ENCODE data around the gene LIMS3.
"Not testable (repeated sequence)": the region's sequence is repeated elsewhere in the genome, so short reads cannot be mapped to it uniquely, and the experiment has no call there.

Gene LIMS3

DNA sequence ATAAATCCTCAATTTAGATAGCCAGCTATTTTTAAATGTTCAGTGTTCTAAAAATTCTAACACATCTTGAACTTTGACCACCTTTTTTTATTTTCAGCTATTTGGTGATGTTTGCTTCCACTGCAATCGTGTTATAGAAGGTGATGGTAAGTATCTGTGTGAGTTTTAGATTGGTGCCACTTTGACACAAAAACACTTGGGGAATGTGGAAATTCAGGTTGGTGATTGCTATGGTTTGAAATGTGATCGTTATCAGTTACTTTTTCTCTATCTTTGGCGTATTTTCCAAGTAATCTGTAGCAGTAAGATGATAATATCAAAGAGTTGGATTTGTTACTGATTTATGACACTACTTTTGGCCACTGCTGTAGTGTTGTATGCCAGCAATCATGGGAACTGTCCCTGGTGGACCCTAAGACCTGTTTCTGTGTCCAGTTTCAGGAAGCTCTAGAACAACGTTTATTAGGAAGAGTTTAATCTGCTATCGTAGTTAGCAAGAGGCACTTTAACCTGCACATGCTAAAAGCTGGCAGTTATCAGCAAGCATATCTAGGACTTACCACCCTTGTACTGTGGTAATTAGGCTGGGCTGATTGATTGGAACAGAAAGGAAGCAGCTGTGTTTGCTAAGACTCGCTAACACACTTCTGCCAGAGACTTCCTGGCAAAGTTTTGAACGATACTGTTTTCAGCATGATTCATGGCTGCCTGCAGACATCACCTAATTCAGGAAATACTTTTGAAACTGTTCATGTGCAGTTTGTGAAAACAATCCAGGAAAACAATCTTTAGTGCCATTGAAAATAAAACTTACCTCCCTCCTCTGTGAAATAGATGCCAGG is 23.3 kb downstream of the LIMS3 start:
- not testable (repeated sequence) for H3K4me3 ChIP-seq (ENCODE audit: low read depth, low read length)

DNA sequence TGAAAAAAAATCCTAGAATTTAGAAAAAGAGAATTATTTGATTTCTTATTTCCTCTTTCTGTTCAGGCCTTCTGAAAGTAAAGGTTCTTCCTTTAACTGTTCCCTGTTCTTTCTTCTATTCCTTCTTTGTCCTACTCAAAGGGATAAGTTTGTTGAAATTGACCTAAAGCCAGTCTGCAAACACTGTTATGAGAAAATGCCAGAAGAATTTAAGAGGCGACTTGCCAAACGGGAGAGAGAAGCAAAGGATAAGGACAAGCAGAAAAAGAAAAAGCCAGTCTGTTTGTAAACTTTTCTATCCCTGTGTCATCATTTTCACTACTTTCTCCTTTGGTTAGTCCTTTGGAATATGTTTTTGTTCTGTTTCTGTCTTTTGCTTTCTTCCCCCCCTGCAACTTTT is 26.0 kb downstream of the LIMS3 start:
- H3K4me3 ChIP-seq (ENCODE audit: low read depth, low read length) = not testable (repeated sequence)

DNA sequence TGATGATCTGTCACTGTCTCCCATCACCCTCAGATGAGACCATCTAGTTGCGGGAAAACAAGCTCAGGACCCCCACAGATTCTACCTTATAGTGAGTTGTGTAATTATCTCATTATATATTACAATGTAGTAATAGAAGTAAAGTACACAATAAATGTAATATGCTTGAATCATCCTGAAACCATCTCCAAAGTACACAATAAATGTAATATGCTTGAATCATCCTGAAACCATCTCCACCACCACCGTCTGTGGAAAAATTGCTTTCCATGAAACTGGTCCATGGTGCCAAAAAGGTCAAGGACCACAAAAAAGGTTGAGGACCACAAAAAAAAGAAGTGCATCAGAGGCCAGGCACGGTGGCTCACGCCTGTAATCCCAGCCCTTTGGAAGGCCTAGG is 29.3 kb downstream of the LIMS3 start:
- H3K4me3 ChIP-seq (ENCODE audit: low read depth, low read length) = not testable (repeated sequence)

DNA sequence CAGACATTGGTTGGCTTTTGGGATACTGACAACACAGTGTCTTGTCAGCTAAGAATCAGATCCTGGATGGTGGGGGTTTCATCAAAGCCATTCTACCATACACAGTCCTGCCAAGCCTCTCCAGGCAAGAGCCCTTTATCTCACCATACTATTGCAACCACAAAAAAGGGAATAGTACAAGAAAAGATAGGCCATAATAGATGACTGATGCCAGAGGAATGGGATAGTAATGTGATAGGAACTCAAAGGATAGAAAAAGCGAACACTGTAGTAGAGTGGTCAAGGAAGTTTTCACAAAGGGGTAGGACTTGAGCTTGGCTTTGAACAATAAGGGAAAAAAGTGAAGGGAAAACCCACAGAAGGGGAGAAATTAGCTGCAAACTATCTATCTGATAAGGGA is 30.7 kb downstream of the LIMS3 start:
- not testable (repeated sequence) for H3K4me3 ChIP-seq (ENCODE audit: low read depth, low read length)

DNA sequence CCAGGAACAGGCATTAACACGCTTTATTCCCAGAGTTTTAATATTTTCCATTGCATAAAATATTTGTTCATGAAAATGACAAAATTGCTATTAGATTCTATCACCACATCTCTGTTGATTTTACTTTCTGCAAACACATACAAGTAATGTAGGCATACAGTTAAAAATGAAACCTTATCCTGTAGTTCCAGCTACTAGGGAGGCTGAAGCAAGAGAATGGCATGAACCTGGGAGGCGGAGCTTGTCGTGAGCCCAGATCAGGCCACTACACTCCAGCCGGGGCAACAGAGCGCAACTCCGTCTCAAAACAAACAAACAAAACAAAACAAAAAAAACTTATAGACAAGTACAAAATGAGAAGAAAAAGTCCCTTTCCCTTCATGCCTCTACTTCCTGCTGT is 38.0 kb downstream of the LIMS3 start:
- not testable (repeated sequence) for H3K4me3 ChIP-seq (ENCODE audit: low read depth, low read length)

DNA sequence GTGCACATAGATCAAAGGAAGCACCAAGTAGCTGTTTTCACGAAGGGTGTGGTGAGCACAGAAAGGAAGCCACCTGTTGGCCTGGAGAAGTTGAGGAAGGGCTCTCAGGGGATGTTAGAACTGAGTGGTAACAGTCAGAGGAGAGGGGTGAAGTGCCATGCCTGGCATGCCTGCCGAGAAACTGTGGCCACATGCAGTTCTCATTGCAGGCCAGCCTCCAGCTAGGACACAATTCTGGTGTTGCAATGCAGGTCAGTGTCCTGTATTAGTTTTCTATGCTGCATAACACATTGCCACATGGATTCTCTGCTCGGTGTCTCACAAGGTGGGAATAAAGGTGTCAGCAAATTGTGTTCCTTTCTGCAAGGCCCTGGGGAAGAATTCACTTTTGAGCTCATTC is 46.9 kb downstream of the LIMS3 start:
- not testable (repeated sequence) for H3K4me3 ChIP-seq (ENCODE audit: low read depth, low read length)

DNA sequence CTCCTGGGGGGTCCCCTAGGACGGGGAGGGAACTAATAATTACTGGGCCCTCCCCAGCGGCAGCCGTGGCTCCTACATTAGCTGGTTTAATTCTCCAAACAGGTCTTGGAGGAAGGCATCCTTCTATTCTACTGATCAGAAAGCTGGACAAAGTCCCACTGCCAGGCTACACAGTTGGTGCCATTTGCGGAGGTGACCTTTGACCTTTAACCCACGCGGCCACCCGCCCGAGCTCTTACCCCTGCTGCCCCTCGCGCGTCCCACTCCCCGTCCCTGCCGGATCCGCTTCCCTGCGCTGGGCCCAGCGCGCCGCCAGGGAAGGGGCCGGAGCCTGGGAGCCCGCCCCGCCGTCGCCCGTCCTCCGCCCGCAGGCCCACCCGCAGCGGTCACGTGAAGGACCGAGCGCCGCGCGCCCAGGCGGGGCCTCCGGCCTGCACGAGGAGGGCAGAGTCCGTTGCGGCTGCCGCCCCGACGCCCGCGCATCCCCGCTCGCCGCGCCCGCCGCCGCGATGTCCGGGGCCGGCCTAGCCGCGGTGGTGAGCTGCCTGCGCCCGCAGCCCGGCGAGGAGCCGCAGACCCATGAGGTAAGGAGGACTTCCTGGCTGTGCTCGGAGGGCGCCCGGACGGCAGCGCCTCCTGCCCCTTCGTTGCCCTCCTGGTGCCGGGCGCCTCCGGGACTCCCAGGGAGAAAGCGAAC is 48.9 kb downstream of the LIMS3 start:
- H3K4me3 ChIP-seq (ENCODE audit: low read depth, low read length) = not testable (repeated sequence)

DNA sequence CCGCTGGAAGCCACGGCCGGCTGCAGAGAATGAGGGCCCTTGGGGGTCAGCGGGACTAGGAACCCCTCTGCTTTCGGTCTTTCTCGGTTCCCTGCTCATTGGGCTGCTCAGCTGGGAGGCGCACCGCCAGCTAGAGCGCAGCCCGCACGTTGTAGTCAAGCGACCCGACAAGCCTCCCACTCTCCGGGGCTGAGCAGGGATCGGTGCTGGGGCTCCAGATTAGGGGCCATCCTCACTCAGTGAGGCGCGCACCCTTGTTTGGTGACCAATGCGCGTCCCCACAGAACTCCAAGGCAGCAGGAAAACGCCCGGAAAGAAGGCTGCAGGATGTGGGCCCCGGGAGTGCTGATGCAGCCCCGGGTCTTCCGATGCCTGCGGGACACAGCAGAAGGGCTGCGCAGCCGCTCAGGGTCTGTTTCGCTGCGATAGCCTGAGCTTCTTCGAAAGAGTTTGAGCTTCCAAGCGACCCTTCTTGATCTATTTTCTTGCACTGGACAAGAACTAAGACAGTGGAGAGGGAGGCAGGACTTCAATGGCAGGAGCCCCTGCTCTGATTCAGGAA is 49.6 kb downstream of the LIMS3 start:
- not testable (repeated sequence) for H3K4me3 ChIP-seq (ENCODE audit: low read depth, low read length)

DNA sequence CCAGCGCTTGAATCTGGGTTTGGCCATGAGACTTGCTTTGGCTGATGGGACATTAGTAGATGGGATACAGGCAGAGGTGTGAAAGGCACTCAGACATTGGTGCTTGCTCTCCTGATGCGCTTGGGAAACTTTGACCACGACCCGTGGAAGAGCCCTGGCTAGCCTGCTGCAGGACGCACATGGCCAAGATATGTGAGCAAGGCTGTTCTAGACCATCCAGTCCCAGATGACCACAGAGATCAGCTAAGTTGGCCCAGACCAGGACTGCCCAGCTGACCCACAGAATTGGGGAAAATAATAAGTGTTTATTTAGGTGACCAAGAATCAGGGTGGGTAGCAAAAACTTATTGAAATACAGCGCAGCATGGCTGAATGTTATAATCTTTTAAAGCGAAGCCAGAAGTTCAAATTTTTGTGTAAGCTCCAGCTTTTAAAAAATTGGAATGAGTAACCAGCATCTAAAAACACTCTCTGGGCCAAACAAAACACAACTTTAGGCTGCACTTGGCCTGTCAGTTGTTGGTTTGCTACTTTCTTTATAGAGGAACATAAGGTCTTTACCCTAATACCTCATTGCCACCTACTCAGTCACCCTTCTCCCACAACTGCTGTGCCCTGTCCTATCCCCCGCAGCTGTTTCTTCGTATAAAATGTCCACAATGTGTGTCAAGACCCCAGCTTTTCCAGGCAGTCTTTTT is 51.8 kb downstream of the LIMS3 start:
- H3K4me3 ChIP-seq (ENCODE audit: low read depth, low read length) = not testable (repeated sequence)

DNA sequence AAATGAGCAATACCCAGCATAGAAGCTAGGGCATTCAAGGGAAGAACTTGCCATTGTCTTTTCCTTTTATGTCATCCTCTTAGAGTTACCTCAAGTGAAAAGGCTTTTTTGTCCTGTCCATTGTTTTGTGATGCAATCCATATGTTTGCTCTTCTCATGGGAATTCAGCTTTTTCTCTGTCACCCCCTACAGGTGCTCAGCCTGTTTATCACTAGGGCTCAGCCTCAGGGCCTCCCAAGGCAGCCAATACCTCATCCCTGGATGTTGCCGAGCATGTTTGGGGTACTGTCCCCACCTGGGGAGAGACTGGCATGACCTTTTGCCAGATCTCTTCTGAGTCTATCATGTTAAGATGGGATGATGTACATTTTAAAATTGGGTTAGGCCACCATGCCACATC is 65.5 kb downstream of the LIMS3 start:
- not testable (repeated sequence) for H3K4me3 ChIP-seq (ENCODE audit: low read depth, low read length)

DNA sequence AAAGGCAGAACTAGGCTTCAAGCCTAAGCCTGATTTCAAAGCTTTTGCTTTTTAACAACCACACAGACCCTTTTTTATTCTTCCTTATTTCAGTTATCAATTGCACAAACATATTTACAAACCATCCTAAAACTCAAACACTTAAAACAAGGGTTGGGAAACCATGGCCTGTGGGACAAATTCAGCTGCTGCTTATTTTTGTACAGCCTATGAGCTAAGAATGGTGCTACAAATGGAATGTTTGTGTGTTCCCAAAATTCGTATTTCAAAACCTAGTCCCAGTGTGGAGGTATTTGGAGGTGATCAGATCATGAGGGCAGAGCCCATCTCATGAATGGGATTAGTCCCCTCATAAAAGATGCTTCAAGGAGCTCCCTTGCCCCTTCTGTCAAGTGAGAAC is 67.0 kb downstream of the LIMS3 start:
- not testable (repeated sequence) for H3K4me3 ChIP-seq (ENCODE audit: low read depth, low read length)

DNA sequence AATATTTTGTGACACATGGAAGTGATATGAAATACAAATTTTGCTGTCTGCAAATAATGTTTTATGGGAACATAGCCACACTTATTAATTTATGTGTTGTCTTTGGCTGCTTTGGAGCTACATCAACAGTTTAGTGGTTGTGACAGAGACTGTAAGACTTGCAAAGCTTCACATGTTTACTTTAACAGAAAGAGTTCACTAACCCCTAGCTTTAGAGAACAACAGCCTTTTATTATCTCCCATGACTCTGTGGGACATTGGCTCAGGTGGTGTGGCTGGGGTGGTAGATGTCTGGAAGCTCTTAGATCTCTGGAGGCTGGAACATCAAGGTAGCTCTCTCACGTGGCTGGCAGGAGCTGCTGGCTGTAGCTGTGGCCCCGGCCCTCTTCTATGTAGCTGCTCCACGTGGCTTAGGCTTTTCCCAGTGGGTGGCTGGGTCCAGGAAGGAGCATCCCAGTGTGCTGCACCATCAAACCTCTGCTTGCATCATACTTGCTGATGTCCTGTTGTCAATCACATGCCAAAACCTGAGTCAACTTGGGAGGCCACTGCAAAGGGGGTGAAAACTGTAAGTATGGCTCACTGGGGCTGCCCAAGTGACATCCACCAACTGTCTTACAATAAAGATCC is 67.7 kb downstream of the LIMS3 start:
- not testable (repeated sequence) for H3K4me3 ChIP-seq (ENCODE audit: low read depth, low read length)

DNA sequence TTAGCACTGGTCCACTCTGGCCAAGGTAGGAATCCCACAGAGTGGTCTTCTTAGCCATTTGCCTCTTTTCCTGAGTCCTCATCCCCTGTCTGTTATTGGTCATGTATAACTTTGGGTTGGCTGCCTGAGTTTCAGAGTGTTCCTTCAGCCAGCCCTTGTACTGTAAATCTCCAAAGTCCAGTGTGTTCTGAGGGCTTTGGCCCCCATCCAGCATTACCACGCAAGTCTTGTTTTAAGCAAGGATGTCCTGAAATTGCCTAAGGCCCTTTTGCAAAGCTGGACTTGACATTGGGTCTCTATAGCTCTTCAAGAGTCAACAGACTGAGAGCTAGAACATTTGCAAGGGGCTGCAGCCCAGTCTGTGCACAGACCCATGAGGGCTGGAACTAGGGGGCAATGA is 68.4 kb downstream of the LIMS3 start:
- not testable (repeated sequence) for H3K4me3 ChIP-seq (ENCODE audit: low read depth, low read length)

DNA sequence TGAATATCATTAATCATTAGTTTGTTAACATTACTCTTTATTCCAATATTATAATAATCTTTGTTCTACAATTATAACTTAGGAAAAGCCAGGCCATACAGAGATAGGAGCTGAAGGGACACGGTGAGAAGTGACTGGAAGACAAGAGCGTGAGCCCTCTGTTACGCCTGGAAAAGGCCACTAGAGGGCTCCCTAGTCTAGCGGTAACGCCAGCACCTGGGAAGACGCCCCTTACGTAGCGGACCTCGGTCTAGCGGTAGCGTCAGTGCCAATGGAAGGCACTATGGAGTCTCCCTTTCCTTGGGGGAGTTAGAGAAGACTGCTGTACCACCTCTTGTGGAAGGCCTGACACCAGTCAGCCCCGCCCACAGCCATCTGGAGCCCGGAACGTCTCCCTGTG is 71.4 kb downstream of the LIMS3 start:
- H3K4me3 ChIP-seq (ENCODE audit: low read depth, low read length) = not testable (repeated sequence)

DNA sequence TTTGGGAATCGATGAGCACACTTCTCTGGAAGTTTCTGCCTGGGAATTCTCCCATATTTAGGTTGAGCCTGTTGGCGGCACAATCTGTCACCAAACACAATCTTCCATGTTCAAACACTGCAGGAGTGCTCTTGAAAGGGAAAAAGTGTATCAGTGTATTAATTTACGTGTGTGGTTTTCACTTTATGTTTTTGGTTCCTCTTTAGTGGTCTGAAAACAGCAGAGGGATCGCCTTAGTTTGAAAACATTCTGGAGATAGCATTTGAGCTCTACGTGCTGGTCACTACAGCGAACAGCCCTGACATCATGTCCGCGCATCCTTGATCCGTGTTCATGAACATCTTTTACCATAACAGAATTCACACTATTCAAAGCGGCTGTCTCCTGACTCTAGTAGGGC is 73.2 kb downstream of the LIMS3 start:
- not testable (repeated sequence) for H3K4me3 ChIP-seq (ENCODE audit: low read depth, low read length)
